Stimulated activated CD8-positive, alpha-beta memory T cell treated with anti-CD3 and anti-CD28 coated beads, Interleukin-4, amount 100 ng/mL, for 48 hours (primary cell): Measurements from ENCODE around the gene MTERF4.

Source experiments
- DNase-seq: peaks from one replicate; pipeline ENCODE4 v3.0.0-alpha.2; 2020

Gene MTERF4

GRCh38 chr2:241102239-241102803 lies at the start of gene MTERF4:
Gene MTERF4 (minus strand): TSS chr2:241102287. CDS start chr2:241102273, 14 bp downstream.
- DNase-seq: peak; percentile 92

GRCh38 chr2:241150660-241151530 lies 48.8 kb upstream of the MTERF4 start:
- no peak for DNase-seq

- DNase-seq: peak; percentile 95
These were observed 48.0 kb upstream of the MTERF4 start, which contains the start of gene PPP1R7 for GRCh38 chr2:241149925-241150659. Gene PPP1R7 (plus strand): TSS chr2:241150467. CDS start chr2:241150496, 29 bp downstream.

- no peak for DNase-seq
These were observed 47.5 kb upstream of the MTERF4 start for GRCh38 chr2:241149675-241149924.

GRCh38 chr2:241148891-241149674 lies 47.0 kb upstream of the MTERF4 start, which contains the start of gene PASK:
Gene PASK (minus strand): TSS chr2:241149472. CDS start chr2:241143032, 6,440 bp downstream.
- DNase-seq: peak; percentile 96

GRCh38 chr2:241148239-241148638 lies 46.2 kb upstream of the MTERF4 start:
- no peak for DNase-seq

GRCh38 chr2:241147336-241147735 lies 45.2 kb upstream of the MTERF4 start:
- no peak for DNase-seq

DNA sequence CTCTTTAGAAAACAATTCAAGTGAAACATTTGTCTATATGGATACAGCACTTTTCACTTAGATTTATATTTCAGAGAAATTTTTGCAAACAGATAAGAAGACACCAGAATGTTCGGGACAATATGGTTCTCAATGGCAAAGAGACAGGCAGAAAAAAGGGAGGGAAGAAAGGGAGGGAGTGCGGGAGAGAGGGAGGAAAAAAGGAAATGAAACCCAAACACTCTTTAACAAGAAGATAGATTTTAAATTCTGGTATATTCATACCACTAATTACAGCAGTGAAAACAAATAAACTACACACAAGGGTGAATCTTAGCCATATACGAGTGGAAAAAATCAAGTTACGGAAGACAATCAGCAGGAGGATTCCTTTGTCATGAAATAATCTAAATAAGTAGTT lies 44.2 kb upstream of the MTERF4 start:
- DNase-seq: no peak

DNA sequence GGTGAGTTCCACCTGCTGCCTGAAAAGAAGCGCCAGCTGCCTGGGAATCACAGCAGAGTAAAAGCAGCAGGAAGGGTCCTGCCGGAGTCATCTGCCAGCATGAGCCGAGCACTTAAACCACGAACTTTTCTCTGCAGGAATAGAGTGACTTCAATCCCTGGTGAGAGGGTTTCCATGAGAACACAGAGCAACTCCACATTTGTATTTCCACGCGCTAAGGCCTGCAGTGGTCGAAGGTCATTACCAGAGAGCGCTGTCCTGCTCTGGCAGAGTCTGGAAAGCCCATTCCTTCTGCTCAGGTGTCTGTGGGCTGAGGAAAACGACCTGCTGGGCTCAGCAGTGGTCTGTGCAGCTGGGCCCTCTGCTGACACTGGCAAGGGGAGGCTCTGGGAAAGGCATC lies 40.5 kb upstream of the MTERF4 start:
- DNase-seq: no peak

- no peak for DNase-seq
These were observed 40.0 kb upstream of the MTERF4 start for GRCh38 chr2:241142063-241142462.

DNA sequence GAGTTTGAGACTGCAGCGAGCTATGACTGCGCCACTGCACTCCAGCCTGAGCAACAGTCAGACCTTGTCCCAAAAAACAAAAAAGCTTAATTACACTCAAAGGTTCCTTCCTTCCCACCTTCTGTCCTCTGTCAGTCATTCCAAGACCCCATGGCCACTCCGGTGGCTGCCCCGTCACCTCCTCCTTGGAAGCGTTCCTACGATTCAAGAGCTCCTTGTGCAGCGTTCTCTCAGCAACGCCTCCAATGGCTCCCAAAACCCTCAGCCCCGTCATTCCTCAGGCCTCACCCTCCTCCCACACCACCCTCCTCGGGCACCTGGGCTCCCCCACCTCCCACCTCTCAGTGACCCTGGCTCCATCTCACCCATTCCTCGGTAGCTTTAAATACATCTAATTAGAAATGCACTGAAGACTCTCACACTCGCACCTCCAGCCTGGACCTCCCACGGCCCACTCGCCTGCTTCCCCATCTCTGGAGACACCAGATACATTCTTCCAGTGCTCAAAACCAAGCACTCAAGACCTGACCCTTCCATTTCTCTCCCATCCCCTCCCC lies 39.2 kb upstream of the MTERF4 start:
- no peak for DNase-seq

DNA sequence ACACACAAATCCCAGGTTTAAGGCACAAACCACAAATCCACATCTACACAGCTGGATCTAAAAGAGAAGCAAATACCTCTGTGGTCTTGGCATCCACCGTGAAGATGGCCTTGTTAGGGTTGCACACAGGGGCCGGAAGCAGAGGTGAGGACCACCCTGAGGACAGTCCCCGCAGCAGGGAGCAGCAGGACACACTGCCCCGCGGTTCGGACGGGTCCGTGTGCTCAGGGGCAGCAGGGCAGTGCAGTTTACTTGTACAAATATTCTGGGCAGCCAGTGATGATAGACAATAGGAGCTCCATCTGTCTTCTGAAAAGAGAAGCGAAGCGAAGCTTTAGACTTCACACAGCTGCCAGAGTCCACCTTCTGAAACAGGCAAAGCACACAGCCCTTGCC lies 38.4 kb upstream of the MTERF4 start:
- no peak for DNase-seq

GRCh38 chr2:241139531-241140444 lies 37.7 kb upstream of the MTERF4 start:
- DNase-seq: no peak

- DNase-seq: no peak
These were observed 36.4 kb upstream of the MTERF4 start for GRCh38 chr2:241138471-241138870.

- no peak for DNase-seq
These were observed 35.4 kb upstream of the MTERF4 start for GRCh38 chr2:241137276-241138190.

- DNase-seq: no peak
These were observed 34.7 kb upstream of the MTERF4 start for GRCh38 chr2:241136661-241137260.

DNA sequence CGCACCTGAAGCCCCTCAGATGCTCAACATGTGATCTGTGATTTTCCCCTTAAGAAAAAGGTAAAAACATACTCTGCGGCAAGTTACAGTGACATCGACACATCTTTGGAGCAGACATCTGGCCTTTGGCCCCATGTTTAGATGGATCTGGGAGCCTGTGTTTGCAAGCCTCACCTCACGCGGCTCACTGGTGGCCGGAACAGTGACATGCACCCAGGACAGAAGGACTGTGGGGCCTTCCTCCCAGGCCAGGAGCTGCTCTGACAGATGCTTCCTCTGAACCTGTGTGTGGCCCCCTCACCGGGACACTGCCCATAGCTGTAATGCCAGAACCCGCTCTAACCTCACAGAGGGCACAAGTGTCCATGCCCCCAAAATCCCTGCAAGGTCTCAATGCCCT lies 34.1 kb upstream of the MTERF4 start:
- no peak for DNase-seq

GRCh38 chr2:241135737-241136136 lies 33.6 kb upstream of the MTERF4 start:
- DNase-seq: no peak

GRCh38 chr2:241134711-241135110 lies 32.6 kb upstream of the MTERF4 start:
- DNase-seq: no peak

DNA sequence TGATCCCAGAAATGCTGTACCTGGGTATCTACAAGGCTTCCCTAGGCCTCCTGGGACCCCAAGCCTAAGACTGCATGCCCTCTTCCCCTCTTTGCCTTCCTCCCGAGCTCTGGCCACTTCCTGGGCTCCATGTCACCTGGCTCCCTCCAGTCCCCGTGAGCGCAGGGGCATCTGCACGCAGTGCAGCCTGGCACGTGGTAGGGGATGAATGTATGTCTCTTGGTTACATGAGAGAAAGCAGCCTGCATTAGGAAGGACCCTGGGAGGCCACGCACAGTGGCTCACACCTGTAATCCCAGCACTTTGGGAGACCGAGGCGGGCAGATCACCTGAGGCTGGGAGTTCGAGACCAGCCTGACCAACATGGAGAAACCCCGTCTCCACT lies 31.3 kb upstream of the MTERF4 start:
- no peak for DNase-seq
